BLaER1 (cell line): ENCODE data around the gene HLF.
A peak's percentile ranks its signal among the peaks of the same experiment; 100 is the strongest.

Experiments
- H3K27ac ChIP-seq: shearing (Covaris generic); formaldehyde crosslinking; 2 replicates; pipeline ENCODE4 v1.8.1; 2022
- H3K27me3 ChIP-seq: shearing (Covaris generic); formaldehyde crosslinking; 2 replicates; pipeline ENCODE4 v1.8.1; 2022
- H3K36me3 ChIP-seq: shearing (Covaris generic); formaldehyde crosslinking; 2 replicates; pipeline ENCODE4 v1.8.1; 2022
- H3K4me1 ChIP-seq: shearing (Covaris generic); formaldehyde crosslinking; 2 replicates; pipeline ENCODE4 v1.8.1; 2022
- H3K4me2 ChIP-seq: shearing (Covaris generic); formaldehyde crosslinking; 2 replicates; pipeline ENCODE4 v1.8.1; 2022
- H3K4me3 ChIP-seq: shearing (Covaris generic); formaldehyde crosslinking; 2 replicates; pipeline ENCODE4 v1.8.1; 2022
- H3K9ac ChIP-seq: shearing (Covaris generic); formaldehyde crosslinking; 2 replicates; pipeline ENCODE4 v1.8.1; 2022
- H3K9me3 ChIP-seq: shearing (Covaris generic); formaldehyde crosslinking; 2 replicates; pipeline ENCODE4 v1.8.1; 2022
- H4K20me1 ChIP-seq: shearing (Covaris generic); formaldehyde crosslinking; 2 replicates; pipeline ENCODE4 v1.8.1; 2022
- Cebpa-rat ChIP-seq: shearing (Covaris generic); IDR thresholded peaks from 2 replicates; pipeline ENCODE4 v1.8.1; 2022

HLF gene

DNA sequence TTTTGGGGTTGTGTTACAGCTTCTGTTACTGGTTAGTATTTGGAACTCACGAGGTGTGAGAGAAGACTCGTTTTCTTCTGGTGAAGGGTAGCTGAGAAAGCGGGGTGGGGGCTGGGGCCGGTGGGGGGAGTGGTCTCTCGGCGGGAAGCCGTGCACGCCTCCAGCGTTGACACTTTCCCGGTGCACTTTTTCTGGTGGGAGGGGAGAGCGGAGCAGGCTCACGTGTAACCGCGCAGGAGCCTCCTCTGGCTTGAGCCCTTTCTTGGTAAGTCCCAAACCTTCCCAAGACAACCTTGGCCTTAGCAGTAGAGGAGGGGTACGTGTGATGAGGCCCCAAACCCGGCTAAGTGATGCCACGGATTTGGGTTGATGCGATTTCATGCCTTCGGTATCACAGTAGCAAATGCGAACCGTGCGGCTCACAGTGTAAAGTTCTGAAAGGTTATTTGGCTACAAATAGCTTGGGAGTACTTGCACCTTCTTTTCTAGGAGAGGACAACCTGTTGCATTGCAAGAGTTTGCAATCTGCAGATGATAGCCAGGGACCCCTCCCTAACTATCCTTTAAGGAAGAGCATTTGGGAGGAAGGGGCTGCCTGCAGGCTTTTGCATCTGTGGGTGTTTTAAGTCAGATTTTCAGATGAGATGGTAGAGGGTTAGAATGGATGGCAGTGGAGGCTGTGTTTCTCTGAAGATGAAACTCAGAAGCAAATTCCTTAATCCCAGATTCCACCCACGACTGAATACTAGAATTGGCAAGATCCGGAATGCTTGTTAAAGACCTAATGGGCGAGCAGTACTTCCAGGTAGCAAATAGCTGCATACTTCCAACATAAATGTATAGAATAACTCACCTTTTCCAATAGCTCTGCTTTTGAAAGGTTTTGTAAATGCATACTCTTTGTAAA lies 1.5 kb downstream of the HLF start:
- H3K36me3 ChIP-seq: no peaks in the 10 kb centered on the region
- no peak overlapping the region for H3K4me3 ChIP-seq
- TF ChIP-seq Cebpa-rat: no peak
- no peak overlapping the region for H3K4me2 ChIP-seq
- no peaks in the 10 kb centered on the region for H3K4me1 ChIP-seq
- H4K20me1 ChIP-seq: no peaks in the 10 kb centered on the region
- no peak overlapping the region for H3K27ac ChIP-seq
- H3K9me3 ChIP-seq: peaks cover 25% of the 10 kb centered on the region
- no peak overlapping the region for H3K9ac ChIP-seq
- H3K27me3 ChIP-seq: peaks cover 66% of the 10 kb centered on the region

DNA sequence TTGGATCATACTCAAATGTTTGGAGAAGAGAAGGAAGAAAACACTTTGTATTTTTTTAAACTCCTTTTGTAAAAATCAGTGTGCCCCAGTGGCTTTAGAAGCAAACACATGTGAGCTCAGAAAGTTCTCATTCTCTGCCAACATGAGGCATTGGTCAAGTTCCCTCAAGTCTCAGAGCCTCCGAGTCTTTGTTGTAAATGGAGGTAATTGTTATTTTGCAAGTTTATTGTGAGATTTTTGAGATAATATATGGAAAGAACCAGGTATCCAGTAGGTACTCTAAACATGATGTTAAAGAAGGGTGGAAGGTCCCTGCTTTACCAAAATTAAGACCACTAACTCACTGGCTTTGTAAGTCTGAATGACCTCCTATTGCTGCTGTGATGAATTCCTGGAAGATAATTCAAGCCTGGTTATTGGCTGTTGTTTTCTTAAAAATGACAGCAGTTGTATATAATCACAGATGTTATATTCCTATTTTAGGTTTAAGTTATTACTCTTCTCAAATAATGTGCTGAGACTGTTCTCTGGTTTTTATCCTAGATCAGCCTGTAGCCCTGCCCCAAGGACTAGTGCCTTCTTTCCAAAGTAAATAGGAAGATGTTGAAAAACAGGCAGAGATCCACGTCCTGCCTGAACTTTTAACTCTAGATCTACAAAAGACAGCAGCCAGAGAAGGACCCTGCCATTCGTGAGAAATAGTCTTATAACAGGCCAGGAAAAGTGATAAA lies 2.4 kb downstream of the HLF start:
- no peak for TF ChIP-seq Cebpa-rat
- H3K4me3 ChIP-seq: no peak overlapping the region
- no peak overlapping the region for H3K27ac ChIP-seq
- H3K9me3 ChIP-seq: peaks cover 20% of the 10 kb centered on the region
- H3K36me3 ChIP-seq: no peaks in the 10 kb centered on the region
- no peaks in the 10 kb centered on the region for H4K20me1 ChIP-seq
- H3K9ac ChIP-seq: no peak overlapping the region
- peaks cover 64% of the 10 kb centered on the region for H3K27me3 ChIP-seq
- H3K4me1 ChIP-seq: peaks cover 2% of the 10 kb centered on the region
- H3K4me2 ChIP-seq: no peak overlapping the region

DNA sequence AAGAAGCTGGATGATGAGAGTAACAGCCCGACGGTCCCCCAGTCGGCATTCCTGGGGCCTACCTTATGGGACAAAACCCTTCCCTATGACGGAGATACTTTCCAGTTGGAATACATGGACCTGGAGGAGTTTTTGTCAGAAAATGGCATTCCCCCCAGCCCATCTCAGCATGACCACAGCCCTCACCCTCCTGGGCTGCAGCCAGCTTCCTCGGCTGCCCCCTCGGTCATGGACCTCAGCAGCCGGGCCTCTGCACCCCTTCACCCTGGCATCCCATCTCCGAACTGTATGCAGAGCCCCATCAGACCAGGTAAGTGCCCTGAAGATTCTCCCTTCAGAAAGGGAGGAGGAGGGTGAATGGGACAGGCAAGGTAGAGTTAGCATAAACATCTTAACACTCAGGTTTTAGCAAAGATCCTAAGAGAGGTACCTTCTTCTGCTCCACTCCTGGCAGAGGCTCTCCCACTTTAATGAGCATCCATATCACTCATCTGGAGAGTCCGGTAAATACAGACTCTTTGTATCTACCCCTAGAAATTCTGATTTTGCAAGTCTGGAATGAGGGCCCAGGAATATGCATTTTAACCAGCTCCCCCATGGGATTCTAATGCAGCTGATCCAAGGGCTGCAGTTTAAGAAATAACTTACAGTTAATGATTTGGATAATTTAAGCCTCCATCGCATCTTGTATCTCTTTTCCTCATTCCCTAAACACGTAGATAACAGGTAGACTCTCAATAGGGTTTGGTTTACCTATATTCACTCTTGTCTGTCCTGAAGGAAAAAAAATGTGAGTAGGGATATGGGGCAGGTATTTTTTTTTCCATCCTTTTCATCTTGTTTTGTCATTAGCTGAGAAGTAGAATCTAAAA lies 3.3 kb downstream of the HLF start:
- Histone ChIP-seq H3K9ac (no peak overlapping the region), H3K27ac (no peak overlapping the region), H3K9me3 (peaks cover 20% of the 10 kb centered on the region), H3K4me2 (no peak overlapping the region), H3K4me1 (peaks cover 7% of the 10 kb centered on the region), H3K4me3 (no peak overlapping the region), H3K36me3 (no peaks in the 10 kb centered on the region), H4K20me1 (no peaks in the 10 kb centered on the region), H3K27me3 (peaks cover 56% of the 10 kb centered on the region)
- no peak for TF ChIP-seq Cebpa-rat

DNA sequence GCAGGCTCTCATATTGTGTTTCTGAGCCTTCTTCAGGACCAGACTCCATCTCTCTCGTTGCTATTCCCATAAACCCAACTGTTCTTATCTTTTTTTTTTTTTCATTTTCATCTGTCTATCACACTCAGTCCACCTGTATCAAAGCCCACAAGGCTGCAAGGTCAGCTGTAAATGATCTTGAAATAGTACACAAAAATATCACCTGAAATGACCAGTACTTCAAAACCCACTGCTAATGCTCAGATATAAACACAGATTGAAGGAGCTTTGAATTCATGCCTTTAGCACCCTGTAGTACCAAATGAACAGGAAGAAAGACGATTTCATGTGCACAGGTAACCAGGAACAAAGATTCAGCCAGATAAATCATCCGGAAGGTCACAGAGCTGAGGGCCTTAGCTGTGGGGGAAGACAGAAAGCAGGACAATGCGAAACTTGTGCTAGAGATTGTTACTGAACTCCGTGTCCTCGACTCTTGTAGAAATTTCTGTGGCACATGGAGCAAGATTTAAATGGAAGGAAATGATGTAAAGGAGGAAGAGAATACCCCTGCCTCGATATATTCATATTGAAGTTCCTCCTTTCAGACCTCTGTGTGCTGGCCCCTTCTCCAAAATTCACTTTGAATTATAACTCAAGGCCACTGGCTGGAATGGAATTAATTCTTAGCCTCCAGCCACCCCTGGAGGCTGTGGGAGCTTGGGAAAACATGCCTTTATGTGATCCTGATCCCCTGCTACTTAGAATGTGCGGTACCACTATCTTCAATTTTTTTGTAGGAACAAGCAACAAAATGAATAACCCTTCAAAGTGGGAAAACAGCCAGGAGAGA lies 4.1 kb downstream of the HLF start:
- peaks cover 47% of the 10 kb centered on the region for H3K27me3 ChIP-seq
- peaks cover 7% of the 10 kb centered on the region for H3K4me1 ChIP-seq
- no peaks in the 10 kb centered on the region for H3K36me3 ChIP-seq
- no peak overlapping the region for H3K4me3 ChIP-seq
- H3K4me2 ChIP-seq: no peak overlapping the region
- peaks cover 17% of the 10 kb centered on the region for H3K9me3 ChIP-seq
- no peak for TF ChIP-seq Cebpa-rat
- H4K20me1 ChIP-seq: no peaks in the 10 kb centered on the region
- H3K27ac ChIP-seq: no peak overlapping the region
- no peak overlapping the region for H3K9ac ChIP-seq

DNA sequence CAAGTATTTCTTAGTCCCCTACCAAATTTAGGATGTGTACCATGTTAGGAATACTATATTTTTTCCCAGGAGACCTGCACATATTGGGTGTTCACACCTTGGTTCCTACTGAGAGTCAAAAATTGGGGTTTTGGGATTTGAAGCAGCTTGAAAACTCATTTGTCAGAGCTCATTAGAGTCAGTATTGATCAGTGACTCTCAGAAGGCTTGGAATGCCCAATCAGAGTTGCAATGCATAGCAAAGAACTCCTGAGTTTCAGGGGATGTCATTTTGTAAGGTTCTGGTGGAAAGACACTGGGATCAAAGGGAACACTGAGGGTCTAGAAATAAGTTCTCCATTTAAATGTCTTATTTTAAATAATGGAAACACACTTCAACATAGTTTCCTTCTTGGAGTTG lies 5.1 kb downstream of the HLF start:
- H4K20me1 ChIP-seq: no peaks in the 10 kb centered on the region
- H3K27ac ChIP-seq: no peak overlapping the region
- no peak overlapping the region for H3K4me3 ChIP-seq
- TF ChIP-seq Cebpa-rat: no peak
- H3K9ac ChIP-seq: no peak overlapping the region
- H3K36me3 ChIP-seq: no peaks in the 10 kb centered on the region
- peaks cover 7% of the 10 kb centered on the region for H3K4me1 ChIP-seq
- H3K27me3 ChIP-seq: peaks cover 37% of the 10 kb centered on the region
- peaks cover 8% of the 10 kb centered on the region; the same call in 1 of the 2 replicates for H3K9me3 ChIP-seq
- no peak overlapping the region for H3K4me2 ChIP-seq

DNA sequence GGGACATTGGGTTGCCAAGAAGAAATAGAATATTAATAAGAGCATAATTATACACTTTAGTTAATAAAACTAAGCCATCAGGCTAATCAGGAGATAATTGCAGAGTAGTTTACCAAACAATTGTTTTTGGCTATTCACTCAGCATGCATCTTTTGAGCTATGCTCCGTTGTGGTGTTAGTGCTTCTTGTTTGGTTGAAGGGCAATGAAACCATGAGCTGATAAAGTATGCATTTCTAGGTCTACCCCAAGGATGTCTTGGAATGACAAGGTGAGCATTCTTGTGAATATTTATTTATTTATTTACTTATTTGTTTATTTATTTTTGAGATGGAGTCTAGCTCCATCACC lies 6.4 kb downstream of the HLF start:
- H3K9me3 ChIP-seq: no peaks in the 10 kb centered on the region
- H3K4me2 ChIP-seq: no peak overlapping the region
- H4K20me1 ChIP-seq: no peaks in the 10 kb centered on the region
- no peak overlapping the region for H3K27ac ChIP-seq
- H3K9ac ChIP-seq: no peak overlapping the region
- H3K36me3 ChIP-seq: no peaks in the 10 kb centered on the region
- peaks cover 24% of the 10 kb centered on the region for H3K27me3 ChIP-seq
- no peak overlapping the region for H3K4me3 ChIP-seq
- peaks cover 7% of the 10 kb centered on the region for H3K4me1 ChIP-seq
- TF ChIP-seq Cebpa-rat: no peak

DNA sequence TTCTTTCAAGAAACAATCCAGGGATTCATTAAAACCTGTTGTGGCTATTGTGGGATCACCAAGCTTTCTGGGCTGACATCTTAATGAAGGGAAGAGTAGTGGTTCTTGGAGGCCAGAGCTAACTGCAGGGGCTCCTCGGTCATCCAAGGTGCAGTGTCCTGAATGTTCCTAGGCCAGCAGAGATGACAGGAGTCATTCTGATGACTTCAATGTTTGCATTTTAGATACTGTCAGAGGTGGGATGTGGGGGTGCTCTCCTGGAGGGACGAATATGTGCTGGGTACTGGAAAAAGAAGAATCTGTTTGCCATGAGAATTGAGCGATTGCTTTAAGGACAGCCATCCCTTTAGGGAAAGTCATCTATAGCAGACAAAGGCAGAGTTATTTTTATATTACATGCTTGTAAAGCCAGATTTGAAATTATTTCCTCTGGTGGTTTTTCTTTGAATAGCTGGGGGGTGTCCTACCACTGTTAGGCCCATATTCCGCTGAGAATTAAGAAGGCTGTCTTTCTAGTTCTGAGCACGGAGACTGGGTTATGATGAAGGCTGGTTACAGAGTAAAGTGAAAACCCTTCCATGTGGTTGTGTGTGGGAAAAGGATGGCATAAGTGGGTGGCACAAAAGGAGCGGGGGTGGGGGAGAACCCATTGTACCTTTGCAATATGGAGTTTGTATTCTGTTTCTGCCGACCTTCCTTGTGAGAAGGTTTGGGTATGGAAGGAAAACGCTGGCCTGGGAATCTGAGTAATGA lies 7.4 kb downstream of the HLF start:
- H3K9ac ChIP-seq: no peak overlapping the region
- H3K4me3 ChIP-seq: no peak overlapping the region
- H4K20me1 ChIP-seq: no peaks in the 10 kb centered on the region
- H3K27ac ChIP-seq: no peak overlapping the region
- H3K36me3 ChIP-seq: no peaks in the 10 kb centered on the region
- TF ChIP-seq Cebpa-rat: no peak
- peaks cover 15% of the 10 kb centered on the region for H3K27me3 ChIP-seq
- H3K4me2 ChIP-seq: peak overlapping the region; percentile 12
- peaks cover 7% of the 10 kb centered on the region for H3K4me1 ChIP-seq
- H3K9me3 ChIP-seq: no peaks in the 10 kb centered on the region

DNA sequence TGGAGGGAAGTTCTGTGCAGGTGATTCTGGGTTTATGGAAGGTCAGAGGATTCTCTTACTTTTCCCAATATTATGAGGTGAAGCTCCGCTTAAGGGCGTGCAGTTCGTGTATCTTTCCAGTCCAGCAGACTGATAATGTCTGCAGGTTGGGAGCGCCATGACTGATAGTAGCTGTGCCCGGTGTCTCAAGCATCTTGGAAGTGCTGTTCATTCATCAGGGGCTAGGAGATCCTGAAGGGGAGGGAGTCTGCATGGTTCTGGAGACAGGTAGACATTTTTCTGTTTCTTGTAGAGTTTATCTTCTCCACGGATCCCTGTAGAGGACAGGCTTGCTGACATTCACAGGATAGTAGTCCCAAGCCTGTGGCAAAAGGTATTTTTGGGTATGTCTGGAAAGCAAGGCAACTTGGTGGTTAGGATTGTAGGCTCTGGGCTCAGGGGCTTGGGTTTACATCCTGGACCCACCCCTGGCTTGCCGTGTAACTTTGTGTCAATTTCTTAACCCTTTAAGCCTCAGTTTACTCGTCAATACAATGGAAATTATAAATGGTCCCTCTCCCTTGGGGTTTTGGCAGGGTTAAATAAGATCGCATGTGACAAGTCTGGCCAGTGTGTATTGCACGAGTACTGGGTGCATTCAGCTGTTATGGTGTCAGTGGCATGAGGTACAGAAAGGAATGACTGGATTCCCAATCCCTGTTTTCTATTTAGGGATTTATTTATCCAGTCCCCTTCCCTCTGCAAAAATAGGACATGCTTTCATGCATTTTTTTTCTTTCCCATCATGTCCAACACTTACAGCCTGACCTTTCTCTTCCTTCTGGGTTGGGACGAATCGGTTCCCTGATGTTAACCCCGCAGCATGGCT lies 8.2 kb downstream of the HLF start:
- peaks cover 7% of the 10 kb centered on the region for H3K27me3 ChIP-seq
- H3K9me3 ChIP-seq: no peaks in the 10 kb centered on the region
- peaks cover 7% of the 10 kb centered on the region for H3K4me1 ChIP-seq
- peak overlapping the region; percentile 12; the same call in 1 of the 2 replicates for H3K4me2 ChIP-seq
- no peaks in the 10 kb centered on the region for H3K36me3 ChIP-seq
- no peak for TF ChIP-seq Cebpa-rat
- H3K27ac ChIP-seq: no peak overlapping the region
- H3K9ac ChIP-seq: no peak overlapping the region
- H3K4me3 ChIP-seq: no peak overlapping the region
- H4K20me1 ChIP-seq: no peaks in the 10 kb centered on the region
